SKM-1 treated with dmso at 0.1 percent for 144 hours (cell line): ENCODE results near the gene NUP210.
A peak's percentile ranks its signal among the peaks of the same experiment; 100 is the strongest.

Experiments
- DNase-seq: peaks from one replicate; lab custom pipeline; 2025; ENCODE audit not compliant: unreplicated experiment; lab: John Stamatoyannopoulos, UW

The NUP210 gene

GRCh38 chr3:13294442-13295351 is 125.4 kb downstream of the NUP210 start:
- no peak for DNase-seq

GRCh38 chr3:13292375-13292774 is 127.7 kb downstream of the NUP210 start:
- DNase-seq = no peak

- DNase-seq = no peak
Observed at GRCh38 chr3:13290941-13291340, 129.2 kb downstream of the NUP210 start.

- no peak for DNase-seq
Observed at GRCh38 chr3:13289771-13290285, 130.3 kb downstream of the NUP210 start.

- DNase-seq = no peak
Observed at GRCh38 chr3:13288732-13289718, 131.1 kb downstream of the NUP210 start.

GRCh38 chr3:13287833-13288232 is 132.3 kb downstream of the NUP210 start:
- DNase-seq = no peak

- DNase-seq = no peak
Observed at GRCh38 chr3:13286873-13287272, 133.2 kb downstream of the NUP210 start.

GRCh38 chr3:13285007-13285567 is 135.0 kb downstream of the NUP210 start:
- DNase-seq = no peak

GRCh38 chr3:13283877-13284264 is 136.3 kb downstream of the NUP210 start:
- DNase-seq = no peak

GRCh38 chr3:13282986-13283876 is 136.9 kb downstream of the NUP210 start:
- DNase-seq = peak; percentile 47

- no peak for DNase-seq
Observed at GRCh38 chr3:13282358-13282985, 137.7 kb downstream of the NUP210 start.

GRCh38 chr3:13281507-13282357 is 138.4 kb downstream of the NUP210 start:
- no peak for DNase-seq

- DNase-seq = no peak
Observed at GRCh38 chr3:13280811-13281506, 139.2 kb downstream of the NUP210 start.

GRCh38 chr3:13280122-13280790 is 139.9 kb downstream of the NUP210 start:
- DNase-seq = no peak

GRCh38 chr3:13279532-13279910 is 140.6 kb downstream of the NUP210 start:
- no peak for DNase-seq

GRCh38 chr3:13278783-13279531 is 141.2 kb downstream of the NUP210 start:
- no peak for DNase-seq
